Measurements from ENCODE around the gene DKC1. TPM values are rescaled to one million over a fixed set of nuclear protein-coding genes. Genes with fewer than 3 reads are reported as not detected.

The DKC1 gene
- total RNA-seq, 2 experiments from 2014 or later: 51.7 to 58.6 TPM

- DNase-seq: no peak
These were observed 43.0 kb downstream of the DKC1 start for GRCh38 chrX:154805696-154806091.

GRCh38 chrX:154806837-154807501, 44.3 kb downstream of the DKC1 start:
- Mint-ChIP-seq H3K27me3 (no peaks in the 10 kb centered on the region), H3K9me3 (no peaks in the 10 kb centered on the region), H3K36me3 (ENCODE audit: low read depth) (no peaks in the 10 kb centered on the region), H3K4me3 (no peak overlapping the region), H3K4me1 (ENCODE audit: low read depth) (peaks cover 32% of the 10 kb centered on the region), H3K27ac (no peak overlapping the region)
- ATAC-seq (ENCODE audit: poor library complexity): no peak
- H3K27me3 ChIP-seq (ENCODE audit: control insufficient read depth in 1 of 2, insufficient read depth in 2 of 2, low read length in 2 of 2): peaks cover 0 to 2% of the 10 kb centered on the region in 2 experiments
- intact Hi-C loops (cut with DNase I, micrococcal nuclease): no loop called here
- H3K4me1 ChIP-seq (ENCODE audit: insufficient read depth, low read length): peaks cover 23% of the 10 kb centered on the region
- CTCF ChIA-PET: no interaction called here
- TF ChIP-seq CTCF (IDR thresholded peaks at IDR 0.05): no peak
- no peak overlapping the region for H3K4me3 ChIP-seq (ENCODE audit: low read length)
- no peak for DNase-seq
- no peak overlapping the region for H3K27ac ChIP-seq (ENCODE audit: low read depth in 1 of 2, low read length in 2 of 2)
- H3K9me3 ChIP-seq (ENCODE audit: control insufficient read depth in 1 of 2, insufficient read depth in 1 of 2, low read length in 2 of 2): no peaks in the 10 kb centered on the region
- no peaks in the 10 kb centered on the region for H3K36me3 ChIP-seq (ENCODE audit: insufficient read depth, low read length)
- POLR2A ChIA-PET: no interaction called here

More at GRCh38 chrX:154805696-154806091, 43.0 kb downstream of the DKC1 start:
- intact Hi-C loops (cut with DNase I, micrococcal nuclease): loop anchor here in 1 of 2 experiments (2.0 kb wide), 1 partner anchor 43 kb away; the partner anchor contains the start of gene DKC1
- Histone ChIP-seq H3K4me1 (ENCODE audit: insufficient read depth, low read length) (peaks cover 31% of the 10 kb centered on the region), H3K36me3 (ENCODE audit: insufficient read depth, low read length) (no peaks in the 10 kb centered on the region), H3K9me3 (ENCODE audit: control insufficient read depth in 1 of 2, insufficient read depth in 1 of 2, low read length in 2 of 2) (no peaks in the 10 kb centered on the region), H3K27me3 (ENCODE audit: control insufficient read depth in 1 of 2, insufficient read depth in 2 of 2, low read length in 2 of 2) (no peaks in the 10 kb centered on the region), H3K27ac (ENCODE audit: low read depth in 1 of 2, low read length in 2 of 2) (no peak overlapping the region), H3K4me3 (ENCODE audit: low read length) (peak overlapping the region; percentile 80)
- no peaks in the 10 kb centered on the region for H3K27me3 Mint-ChIP-seq
- no peak for TF ChIP-seq CTCF (IDR thresholded peaks at IDR 0.05)
- POLR2A ChIA-PET: interaction anchor here (0.8 to 1.8 kb wide), 2 partner anchors 21 to 43 kb away, joined by 5 to 17 read pairs; partner anchors contain the start of gene DKC1
- CTCF ChIA-PET: interaction anchor here (1.4 kb wide), 1 partner anchor 29 kb away, joined by 3 read pairs; no protein-coding TSS in a partner anchor
- no peaks in the 10 kb centered on the region for H3K9me3 Mint-ChIP-seq
- H3K4me1 Mint-ChIP-seq (ENCODE audit: low read depth): peaks cover 39% of the 10 kb centered on the region
- H3K27ac Mint-ChIP-seq: no peak overlapping the region
- no peak for ATAC-seq (ENCODE audit: poor library complexity)
- H3K4me3 Mint-ChIP-seq: peak overlapping the region; percentile 88
- H3K36me3 Mint-ChIP-seq (ENCODE audit: low read depth): no peaks in the 10 kb centered on the region

GRCh38 chrX:154809939-154810665, 47.4 kb downstream of the DKC1 start:
- DNase-seq (peak in 1 of 14 experiments; percentile 33), ATAC-seq (ENCODE audit: poor library complexity) (no peak)
- H3K4me3 ChIP-seq (ENCODE audit: low read length): no peak overlapping the region
- no peaks in the 10 kb centered on the region for H3K9me3 ChIP-seq (ENCODE audit: control insufficient read depth in 1 of 2, insufficient read depth in 1 of 2, low read length in 2 of 2)
- H3K36me3 ChIP-seq (ENCODE audit: insufficient read depth, low read length): no peaks in the 10 kb centered on the region
- H3K27ac ChIP-seq (ENCODE audit: low read depth in 1 of 2, low read length in 2 of 2): no peak overlapping the region
- CTCF ChIA-PET: no interaction called here
- POLR2A ChIA-PET: interaction anchor here (0.6 kb wide), 1 partner anchor 26 kb away, joined by 3 read pairs; no protein-coding TSS in a partner anchor
- no peak overlapping the region for H3K27ac Mint-ChIP-seq
- no peak for TF ChIP-seq CTCF (IDR thresholded peaks at IDR 0.05)
- H3K9me3 Mint-ChIP-seq: no peaks in the 10 kb centered on the region
- intact Hi-C loops (cut with DNase I, micrococcal nuclease): no loop called here
- H3K4me1 Mint-ChIP-seq (ENCODE audit: low read depth): peaks cover 7% of the 10 kb centered on the region
- peaks cover 7% of the 10 kb centered on the region for H3K4me1 ChIP-seq (ENCODE audit: insufficient read depth, low read length)
- H3K27me3 ChIP-seq (ENCODE audit: control insufficient read depth in 1 of 2, insufficient read depth in 2 of 2, low read length in 2 of 2): peaks cover 0 to 2% of the 10 kb centered on the region in 2 experiments
- no peak overlapping the region for H3K4me3 Mint-ChIP-seq
- no peaks in the 10 kb centered on the region for H3K36me3 Mint-ChIP-seq (ENCODE audit: low read depth)
- H3K27me3 Mint-ChIP-seq: no peaks in the 10 kb centered on the region
